OCI-LY3 (cell line): ENCODE measurements around the gene SLC20A1.
"Not testable (repeated sequence)": the region's sequence is repeated elsewhere in the genome, so short reads cannot be mapped to it uniquely, and the experiment has no call there.

Experiments used
- H2AFZ ChIP-seq: fragments of 200-600, 300-600 bp; shearing (Covaris generic); 2 replicates; pipeline ENCODE4 v1.6.0; 2014; ENCODE audit warnings: antibody characterized with exemption, low read depth, low read length
- H3K27ac ChIP-seq: fragments of 200-600, 300-600 bp; sonication (generic); 2 replicates; pipeline ENCODE4 v1.5.1; 2014; ENCODE audit warnings: mild to moderate bottlenecking, low read length, moderate library complexity, mixed read lengths
- H3K27me3 ChIP-seq: fragments of 200-600, 300-600 bp; sonication (generic); 2 replicates; pipeline ENCODE4 v1.6.1; 2014; ENCODE audit warnings: low read depth, low read length, mixed read lengths
- H3K36me3 ChIP-seq: fragments of 200-600, 300-600 bp; sonication (generic); replicated peaks from 2 replicates; pipeline ENCODE3; 2014; ENCODE audit warnings: low read depth, low read length, mixed read lengths
- H3K4me1 ChIP-seq: fragments of 300-600, 200-600 bp; sonication (generic); 2 replicates; pipeline ENCODE4 v1.6.1; 2014; ENCODE audit warnings: low read length, mixed read lengths
- H3K4me2 ChIP-seq: fragments of 200-600, 300-600 bp; sonication (generic); 2 replicates; pipeline ENCODE4 v1.6.1; 2014; ENCODE audit warnings: low read length, mixed read lengths
- H3K4me3 ChIP-seq: fragments of 300-600, 200-600 bp; sonication (generic); 2 replicates; pipeline ENCODE4 v1.5.1; 2014; ENCODE audit warnings: antibody characterized with exemption, mild to moderate bottlenecking, low read length, moderate library complexity
- H3K79me2 ChIP-seq: fragments of 300-600, 200-600 bp; shearing (Covaris generic); 2 replicates; pipeline ENCODE4 v1.6.1; 2014; ENCODE audit warnings: mild to moderate bottlenecking, low read length, mixed read lengths
- H3K9ac ChIP-seq: fragments of 300-600, 200-600 bp; shearing (Covaris generic); 2 replicates; pipeline ENCODE4 v1.6.0; 2014; ENCODE audit warnings: mild to moderate bottlenecking, low read length, moderate library complexity
- H3K9me3 ChIP-seq: fragments of 200-600, 300-600 bp; shearing (Covaris generic); 2 replicates; pipeline ENCODE4 v1.6.1; 2014; ENCODE audit warnings: low read length, mixed read lengths; ENCODE audit not compliant: insufficient read depth
- H4K20me1 ChIP-seq: fragments of 200-600, 300-600 bp; sonication (generic); 2 replicates; pipeline ENCODE4 v1.6.1; 2016; ENCODE audit warnings: low read length, mixed read lengths; ENCODE audit not compliant: insufficient read depth
- EZH2phosphoT487 ChIP-seq: fragments of 200-600 bp; shearing (Covaris generic); IDR thresholded peaks from 2 replicates; pipeline ENCODE4 v1.6.1; 2018; ENCODE audit warnings: antibody characterized with exemption, mixed run types, low read depth
- TF ChIP-seq, protein P1 (sequence below): fragments of 200-600, 300-600 bp; sonication (generic); IDR thresholded peaks from 2 replicates; pipeline ENCODE4 v1.5.1; 2014; ENCODE audit warnings: antibody characterized with exemption, low read length, low read depth

The SLC20A1 gene

DNA sequence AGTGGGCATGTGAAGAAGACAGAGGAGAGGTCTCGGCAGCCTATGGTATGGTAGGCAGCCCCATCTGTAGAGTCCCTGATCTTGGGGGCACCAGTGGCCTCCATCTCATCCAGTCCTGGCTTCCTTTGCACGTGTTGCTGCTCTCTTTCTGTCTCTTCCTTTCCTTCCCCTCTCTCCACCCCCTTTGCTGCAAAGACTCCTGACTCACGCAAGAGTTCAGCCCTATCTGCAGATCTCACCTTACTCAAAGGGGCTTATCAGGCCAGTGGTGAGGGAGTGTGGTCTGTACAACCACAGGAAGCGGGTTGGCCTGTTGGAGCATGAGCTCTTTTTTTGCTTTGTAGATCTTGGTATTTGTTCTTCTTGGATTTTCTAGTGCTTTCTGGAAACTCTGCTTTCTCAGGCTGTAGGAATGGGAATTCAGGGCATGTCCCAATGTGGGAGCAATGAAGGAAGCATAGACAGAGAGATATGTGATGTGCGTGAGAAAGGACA, 60.5 kb downstream of the SLC20A1 start:
- no peaks in the 10 kb centered on the region for H3K36me3 ChIP-seq
- H2AFZ ChIP-seq = peak overlapping the region; percentile 55

DNA sequence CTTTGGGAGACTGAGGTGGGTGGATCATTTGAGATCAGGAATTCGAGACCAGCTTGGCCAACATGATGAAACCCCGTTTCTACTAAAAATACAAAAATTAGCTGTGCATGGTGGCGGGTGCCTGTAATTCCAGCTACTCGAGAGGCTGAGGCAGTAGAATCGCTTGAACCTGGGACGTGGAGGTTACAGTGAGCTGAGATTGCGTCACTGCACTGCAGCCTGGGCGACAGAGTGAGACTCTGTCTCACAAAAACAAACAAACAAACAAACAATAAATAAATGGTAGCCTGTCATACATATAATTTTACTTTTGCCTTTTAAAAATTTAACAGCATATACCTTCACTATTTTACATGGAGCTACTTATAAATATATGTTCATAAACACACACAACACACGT, 61.2 kb downstream of the SLC20A1 start:
- H3K4me3 ChIP-seq, H2AFZ ChIP-seq, H3K9me3 ChIP-seq, H4K20me1 ChIP-seq, H3K27me3 ChIP-seq, H3K36me3 ChIP-seq, H3K79me2 ChIP-seq: not testable (repeated sequence)
- Histone ChIP-seq H3K9ac (peak overlapping the region; percentile 83; the same call in 1 of the 2 replicates), H3K4me2 (peak overlapping the region; percentile 77), H3K4me1 (peaks cover 65% of the 10 kb centered on the region), H3K27ac (peak overlapping the region; percentile 97)

More for the DNA sequence above, 60.5 kb downstream of the SLC20A1 start:
- Histone ChIP-seq H4K20me1 (no peaks in the 10 kb centered on the region), H3K4me3 (no peak overlapping the region), H3K9ac (peak overlapping the region; percentile 41), H3K9me3 (no peaks in the 10 kb centered on the region), H3K79me2 (no peaks in the 10 kb centered on the region), H3K27ac (peak overlapping the region; percentile 97), H3K4me2 (peak overlapping the region; percentile 26), H3K27me3 (no peaks in the 10 kb centered on the region), H3K4me1 (peaks cover 72% of the 10 kb centered on the region)
- TF ChIP-seq EZH2phosphoT487 = no peak
- TF ChIP-seq, protein P1, sequence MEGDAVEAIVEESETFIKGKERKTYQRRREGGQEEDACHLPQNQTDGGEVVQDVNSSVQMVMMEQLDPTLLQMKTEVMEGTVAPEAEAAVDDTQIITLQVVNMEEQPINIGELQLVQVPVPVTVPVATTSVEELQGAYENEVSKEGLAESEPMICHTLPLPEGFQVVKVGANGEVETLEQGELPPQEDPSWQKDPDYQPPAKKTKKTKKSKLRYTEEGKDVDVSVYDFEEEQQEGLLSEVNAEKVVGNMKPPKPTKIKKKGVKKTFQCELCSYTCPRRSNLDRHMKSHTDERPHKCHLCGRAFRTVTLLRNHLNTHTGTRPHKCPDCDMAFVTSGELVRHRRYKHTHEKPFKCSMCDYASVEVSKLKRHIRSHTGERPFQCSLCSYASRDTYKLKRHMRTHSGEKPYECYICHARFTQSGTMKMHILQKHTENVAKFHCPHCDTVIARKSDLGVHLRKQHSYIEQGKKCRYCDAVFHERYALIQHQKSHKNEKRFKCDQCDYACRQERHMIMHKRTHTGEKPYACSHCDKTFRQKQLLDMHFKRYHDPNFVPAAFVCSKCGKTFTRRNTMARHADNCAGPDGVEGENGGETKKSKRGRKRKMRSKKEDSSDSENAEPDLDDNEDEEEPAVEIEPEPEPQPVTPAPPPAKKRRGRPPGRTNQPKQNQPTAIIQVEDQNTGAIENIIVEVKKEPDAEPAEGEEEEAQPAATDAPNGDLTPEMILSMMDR = no peak

DNA sequence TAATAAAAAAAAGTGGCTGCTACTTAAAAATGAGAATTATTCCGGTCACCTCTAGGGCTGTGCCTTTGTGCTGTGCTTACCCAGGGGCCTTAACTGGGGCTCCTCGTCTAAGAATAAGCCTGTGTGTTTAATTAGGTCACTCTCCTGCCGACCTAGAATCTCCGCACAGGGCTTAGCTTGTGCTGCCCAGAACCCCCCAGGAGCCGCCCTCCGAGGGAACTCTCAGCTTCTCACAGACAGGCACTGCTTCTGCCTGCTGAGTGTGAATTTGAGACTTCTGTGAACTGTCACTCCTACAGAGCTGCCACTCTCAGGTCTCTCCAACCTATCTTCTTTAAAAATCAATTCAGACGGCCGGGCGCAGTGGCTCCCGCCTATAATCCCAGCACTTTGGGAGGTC, 63.2 kb downstream of the SLC20A1 start:
- TF ChIP-seq EZH2phosphoT487 = no peak
- no peaks in the 10 kb centered on the region for H3K79me2 ChIP-seq
- H3K4me1 ChIP-seq = peaks cover 60% of the 10 kb centered on the region
- H3K9me3 ChIP-seq = no peaks in the 10 kb centered on the region
- peak overlapping the region; percentile 84 for H3K9ac ChIP-seq
- H3K27ac ChIP-seq = peak overlapping the region; percentile 97
- no peak overlapping the region for H2AFZ ChIP-seq
- H3K27me3 ChIP-seq = no peaks in the 10 kb centered on the region
- H3K4me3 ChIP-seq = peak overlapping the region; percentile 51
- no peaks in the 10 kb centered on the region for H4K20me1 ChIP-seq
- H3K36me3 ChIP-seq = no peaks in the 10 kb centered on the region
- peak overlapping the region; percentile 66 for H3K4me2 ChIP-seq

DNA sequence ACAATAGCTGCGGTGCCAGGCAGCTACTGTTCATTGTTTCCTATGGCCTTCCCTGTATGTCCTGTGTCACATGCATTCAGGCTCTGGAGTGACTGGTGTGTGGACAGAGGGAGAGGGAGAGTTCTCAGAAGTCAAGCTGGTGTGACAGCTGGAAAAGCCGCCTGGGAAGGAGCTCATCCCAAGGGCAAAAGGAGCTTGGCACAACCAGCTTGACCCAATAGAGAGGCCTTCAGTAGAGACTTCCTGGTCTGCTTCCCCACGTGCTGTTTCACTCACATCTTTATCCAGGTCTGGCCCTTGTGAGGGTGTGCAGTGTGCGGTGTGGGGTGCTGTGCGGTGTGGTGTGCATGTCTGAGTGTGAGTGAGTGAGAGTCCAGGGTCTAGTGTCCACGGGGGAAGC, 64.0 kb downstream of the SLC20A1 start:
- no peak overlapping the region; the same call in 1 of the 2 replicates for H3K9ac ChIP-seq
- no peak overlapping the region for H3K4me3 ChIP-seq
- H3K4me1 ChIP-seq = peaks cover 60% of the 10 kb centered on the region
- no peak overlapping the region for H3K4me2 ChIP-seq
- no peaks in the 10 kb centered on the region for H3K36me3 ChIP-seq
- H3K27me3 ChIP-seq = no peaks in the 10 kb centered on the region
- H2AFZ ChIP-seq = peak overlapping the region; percentile 47; the same call in 1 of the 2 replicates
- H3K27ac ChIP-seq = peak overlapping the region; percentile 97
- TF ChIP-seq, protein P1 = no peak
- H3K9me3 ChIP-seq = no peaks in the 10 kb centered on the region
- H4K20me1 ChIP-seq = no peaks in the 10 kb centered on the region
- H3K79me2 ChIP-seq = no peaks in the 10 kb centered on the region

DNA sequence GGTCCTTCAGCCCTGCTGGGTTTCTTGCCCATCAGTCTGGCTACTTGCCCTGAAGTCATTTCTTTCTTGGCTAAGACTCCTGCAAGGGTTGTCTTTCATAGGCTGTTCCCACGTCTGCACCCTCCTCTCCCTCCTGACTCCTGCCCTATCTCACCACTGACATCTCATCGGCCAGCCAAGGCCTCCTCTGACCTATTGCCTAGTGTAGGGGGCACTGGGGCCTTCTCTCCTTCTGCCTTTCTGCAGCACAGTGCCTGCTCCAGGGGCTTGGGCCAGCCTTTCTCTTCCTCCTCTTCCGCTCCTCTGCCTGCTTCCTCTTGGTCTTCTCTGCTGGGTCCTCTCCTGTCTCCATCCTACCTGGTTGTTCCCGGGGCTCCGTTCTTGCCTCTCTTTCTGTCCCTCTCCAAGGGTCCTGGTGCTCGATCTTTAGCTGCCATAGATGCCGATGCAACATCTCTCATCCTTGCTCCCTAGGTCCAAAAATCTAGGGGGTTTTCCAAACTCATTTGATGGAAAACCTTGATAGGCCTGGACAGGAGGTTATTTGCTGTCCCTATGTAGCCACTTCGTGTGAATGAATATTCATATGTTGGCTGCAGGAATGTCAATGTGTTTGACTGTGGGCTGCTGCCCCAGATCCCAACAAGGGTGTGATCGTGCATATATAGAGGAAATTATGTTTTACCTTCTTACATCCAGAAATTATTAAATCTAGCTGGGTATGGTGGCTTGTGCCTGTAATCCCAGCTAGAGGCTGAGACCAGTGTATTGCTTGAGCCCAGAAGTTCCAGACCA, 65.4 kb downstream of the SLC20A1 start:
- H3K79me2 ChIP-seq = no peaks in the 10 kb centered on the region
- no peak overlapping the region for H3K4me3 ChIP-seq
- no peaks in the 10 kb centered on the region for H4K20me1 ChIP-seq
- no peak overlapping the region for H3K27ac ChIP-seq
- no peaks in the 10 kb centered on the region for H3K36me3 ChIP-seq
- H2AFZ ChIP-seq = no peak overlapping the region
- H3K4me2 ChIP-seq = no peak overlapping the region
- H3K9me3 ChIP-seq = no peaks in the 10 kb centered on the region
- no peak overlapping the region for H3K9ac ChIP-seq
- TF ChIP-seq, protein P1 = no peak
- TF ChIP-seq EZH2phosphoT487 = no peak
- no peaks in the 10 kb centered on the region for H3K27me3 ChIP-seq
- H3K4me1 ChIP-seq = peaks cover 49% of the 10 kb centered on the region
